ENCODE measurements around the gene PIEZO2. TPM values are rescaled to one million over a fixed set of nuclear protein-coding genes. Genes with fewer than 3 reads are reported as not detected.

The PIEZO2 gene
- total and polyA plus RNA-seq, 11 donors = 0.04 to 4.9 (median 0.20) TPM; not detected in 2

DNA sequence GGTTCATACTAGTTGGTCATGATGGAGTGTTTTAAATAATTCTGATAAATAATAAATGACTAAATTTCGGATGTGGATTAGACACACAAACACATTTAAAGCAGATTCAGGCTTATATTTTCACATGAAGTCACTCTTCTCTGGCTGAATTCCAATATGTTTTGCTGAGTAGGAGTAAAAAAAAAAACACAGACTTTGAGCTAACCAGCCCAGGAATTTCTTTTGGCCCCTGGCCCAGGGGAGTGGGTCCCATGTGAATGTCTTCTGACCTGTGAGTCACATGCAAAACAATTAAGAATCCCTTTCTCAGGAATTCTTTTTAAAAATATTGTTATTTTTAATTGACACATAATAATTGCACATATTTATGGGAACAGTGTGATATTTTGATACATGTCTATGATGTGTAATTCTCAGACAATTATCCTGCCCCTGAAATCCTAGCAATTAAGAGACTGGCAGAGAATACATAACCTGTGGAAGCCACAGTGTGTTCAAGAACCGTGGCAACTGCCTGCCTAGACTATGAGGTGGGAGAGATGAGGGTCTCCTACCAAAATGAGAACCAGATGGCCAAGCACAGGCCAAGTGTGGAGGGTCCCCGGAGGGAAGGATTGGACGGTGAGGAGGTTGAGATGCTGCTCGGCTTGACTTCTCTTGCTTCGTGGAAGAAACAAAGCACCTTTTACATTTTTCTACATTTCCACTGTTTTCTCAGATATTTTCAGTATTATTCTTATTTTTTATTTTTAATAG lies 236.4 kb downstream of the PIEZO2 start:
- Histone ChIP-seq H3K36me3 (no peaks in the 10 kb centered on the region), H3K4me1 (peaks cover 0 to 8% (median 0%) of the 10 kb centered on the region in 12 donors), H3K9me3 (no peaks in the 10 kb centered on the region), H3K27ac (no peak overlapping the region), H3K27me3 (no peaks in the 10 kb centered on the region), H3K4me3 (no peak overlapping the region)
- TF ChIP-seq POLR2A (IDR thresholded peaks at IDR 0.05) = no peak
- TF ChIP-seq, protein P1, sequence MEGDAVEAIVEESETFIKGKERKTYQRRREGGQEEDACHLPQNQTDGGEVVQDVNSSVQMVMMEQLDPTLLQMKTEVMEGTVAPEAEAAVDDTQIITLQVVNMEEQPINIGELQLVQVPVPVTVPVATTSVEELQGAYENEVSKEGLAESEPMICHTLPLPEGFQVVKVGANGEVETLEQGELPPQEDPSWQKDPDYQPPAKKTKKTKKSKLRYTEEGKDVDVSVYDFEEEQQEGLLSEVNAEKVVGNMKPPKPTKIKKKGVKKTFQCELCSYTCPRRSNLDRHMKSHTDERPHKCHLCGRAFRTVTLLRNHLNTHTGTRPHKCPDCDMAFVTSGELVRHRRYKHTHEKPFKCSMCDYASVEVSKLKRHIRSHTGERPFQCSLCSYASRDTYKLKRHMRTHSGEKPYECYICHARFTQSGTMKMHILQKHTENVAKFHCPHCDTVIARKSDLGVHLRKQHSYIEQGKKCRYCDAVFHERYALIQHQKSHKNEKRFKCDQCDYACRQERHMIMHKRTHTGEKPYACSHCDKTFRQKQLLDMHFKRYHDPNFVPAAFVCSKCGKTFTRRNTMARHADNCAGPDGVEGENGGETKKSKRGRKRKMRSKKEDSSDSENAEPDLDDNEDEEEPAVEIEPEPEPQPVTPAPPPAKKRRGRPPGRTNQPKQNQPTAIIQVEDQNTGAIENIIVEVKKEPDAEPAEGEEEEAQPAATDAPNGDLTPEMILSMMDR (IDR thresholded peaks at IDR 0.05) = no peak
- 57 to 67% (median 65%) methylated on average over 6 of the region's 6 CpGs for WGBS, 4 donors
- peak in 1 of 4 donors; percentile 69 for ATAC-seq
- peak in 3 of 5 donors; percentile 36 to 64 (median 45) for DNase-seq
- intact Hi-C loops (cut with DNase I) = no loop called here

DNA sequence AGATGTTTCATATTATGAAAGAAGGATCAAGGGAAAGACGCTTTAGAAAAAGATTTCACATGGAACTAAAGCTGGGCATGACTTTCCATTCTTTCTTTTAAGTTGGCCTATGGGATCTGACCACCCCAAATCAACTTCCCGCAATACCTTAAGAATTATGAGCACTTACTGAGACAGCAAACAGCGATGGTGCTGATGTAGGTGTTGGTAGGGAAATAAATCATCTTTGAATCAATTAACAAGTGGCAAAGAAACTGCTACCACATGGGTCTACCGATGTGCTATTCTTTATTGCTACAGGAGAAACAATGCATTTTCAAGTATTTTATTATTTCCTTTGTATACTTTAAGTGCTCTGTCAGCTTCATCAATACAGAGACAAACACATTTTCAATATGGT lies 239.6 kb downstream of the PIEZO2 start:
- no peaks in the 10 kb centered on the region for H3K27me3 ChIP-seq
- H3K4me1 ChIP-seq = peaks cover 0 to 8% (median 0%) of the 10 kb centered on the region in 12 donors
- DNase-seq (no peak), ATAC-seq (no peak)
- no peaks in the 10 kb centered on the region for H3K9me3 ChIP-seq
- H3K27ac ChIP-seq = no peak overlapping the region
- no peak for TF ChIP-seq POLR2A (IDR thresholded peaks at IDR 0.05)
- TF ChIP-seq, protein P1 (IDR thresholded peaks at IDR 0.05) = no peak
- intact Hi-C loops (cut with DNase I) = no loop called here
- H3K36me3 ChIP-seq = no peaks in the 10 kb centered on the region
- WGBS, 4 donors = 95 to 97% (median 95%) methylated on average over 4 of the region's 4 CpGs
- no peak overlapping the region for H3K4me3 ChIP-seq

DNA sequence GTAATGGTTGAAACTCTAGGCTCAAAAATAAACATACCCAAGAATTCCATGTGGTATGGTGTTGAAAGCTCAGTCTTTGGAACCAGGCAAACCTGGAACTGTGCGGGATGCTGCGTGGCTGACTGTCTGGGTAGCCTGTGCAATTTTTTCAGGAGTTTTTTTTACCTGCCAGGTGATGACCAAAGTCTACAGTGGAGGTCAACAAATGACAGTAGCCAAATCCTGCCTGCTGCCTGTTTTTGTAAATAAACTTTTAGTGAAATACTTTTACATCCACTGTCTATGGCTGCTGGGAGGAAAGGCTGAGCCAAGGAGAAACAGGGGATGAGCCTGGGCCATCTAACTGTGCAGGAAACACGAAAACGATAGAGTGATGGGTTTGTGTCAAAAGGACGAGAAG lies 240.6 kb downstream of the PIEZO2 start:
- DNase-seq (no peak), ATAC-seq (no peak)
- H3K27me3 ChIP-seq = no peaks in the 10 kb centered on the region
- WGBS, 4 donors = 80 to 92% (median 83%) methylated on average over 5 of the region's 5 CpGs
- intact Hi-C loops (cut with DNase I) = no loop called here
- no peak overlapping the region for H3K27ac ChIP-seq
- peaks cover 0 to 8% (median 0%) of the 10 kb centered on the region in 12 donors for H3K4me1 ChIP-seq
- TF ChIP-seq, protein P1 (IDR thresholded peaks at IDR 0.05) = no peak
- TF ChIP-seq POLR2A (IDR thresholded peaks at IDR 0.05) = no peak
- no peaks in the 10 kb centered on the region for H3K36me3 ChIP-seq
- H3K9me3 ChIP-seq = no peaks in the 10 kb centered on the region
- no peak overlapping the region for H3K4me3 ChIP-seq

DNA sequence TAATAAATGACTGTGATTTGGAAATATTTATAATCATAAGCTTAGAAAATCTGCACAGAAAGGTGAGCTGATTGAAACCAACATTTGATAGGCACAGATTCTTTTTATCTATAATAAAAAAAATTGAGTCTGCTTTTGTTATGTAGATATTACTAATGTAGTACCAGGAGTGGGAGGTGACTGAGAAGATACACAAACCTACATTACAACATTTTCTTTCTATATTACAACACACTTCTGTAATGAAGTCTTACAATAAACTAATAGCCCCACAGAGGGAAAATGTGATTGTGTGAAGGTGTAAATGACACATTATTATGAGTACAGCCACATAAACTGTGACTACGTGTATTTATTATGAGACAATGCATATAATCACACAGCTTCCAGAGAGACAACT lies 241.6 kb downstream of the PIEZO2 start:
- no peak for ATAC-seq
- intact Hi-C loops (cut with DNase I) = no loop called here

More for the DNA sequence above, 241.6 kb downstream of the PIEZO2 start:
- WGBS, 4 donors = 87 to 95% (median 92%) methylated on average over 1 of the region's 1 CpG
- Histone ChIP-seq H3K27ac (no peak overlapping the region), H3K27me3 (no peaks in the 10 kb centered on the region), H3K4me1 (peaks cover 0 to 3% (median 0%) of the 10 kb centered on the region in 12 donors), H3K9me3 (no peaks in the 10 kb centered on the region), H3K4me3 (no peak overlapping the region), H3K36me3 (no peaks in the 10 kb centered on the region)
- TF ChIP-seq, protein P1 (IDR thresholded peaks at IDR 0.05) = no peak
- TF ChIP-seq POLR2A (IDR thresholded peaks at IDR 0.05) = no peak
- no peak for DNase-seq

Data from heart left ventricle (tissue), 16 donors.